Gastrocnemius medialis (tissue), 4 donors: Measurements from ENCODE around the gene CCDC142.

ENCODE experiments used
- CTCF ChIP-seq, 5 experiments: fragments of 450-650 bp in 3 of 5; fragments of 200-600 bp in 2 of 5; sonication (generic) in 2 of 5; IDR thresholded peaks in 4 of 5; conservative IDR thresholded peaks in 1 of 5; 1 replicate in 4 of 5; 2 replicates in 1 of 5; pipeline ENCODE4 v1.5.1; 2016 to 2019; ENCODE audit warnings: antibody characterized with exemption in 5 of 5, mild to moderate bottlenecking in 3 of 5, moderate library complexity in 3 of 5
- POLR2A ChIP-seq, 2 donors: fragments of 450-650 bp; IDR thresholded peaks; one replicate each; pipeline ENCODE4 v1.6.1; 2017; ENCODE audit warnings: antibody characterized with exemption in 2 of 2, mild to moderate bottlenecking in 2 of 2, moderate library complexity in 2 of 2

- TF ChIP-seq CTCF (IDR thresholded peaks at IDR 0.05 in 4 of 5, conservative IDR thresholded peaks at IDR 0.05 in 1 of 5) (no peak), POLR2A (IDR thresholded peaks at IDR 0.05) (no peak)
These were observed 8.3 kb downstream of the CCDC142 start for GRCh38 chr2:74474481-74474880.
